Heart left ventricle (tissue), 13 donors: ENCODE measurements around the gene UCKL1.

Experiments
- POLR2A ChIP-seq, 2 donors: fragments of 450-650 bp; IDR thresholded peaks; one replicate each; pipeline ENCODE4 v1.6.1; 2017; ENCODE audit warnings: antibody characterized with exemption in 2 of 2, mild to moderate bottlenecking in 2 of 2, moderate library complexity in 2 of 2
- TF ChIP-seq, protein P1 (sequence below), 12 donors: fragments of 200-600 bp; sonication (generic) in 4 of 12; IDR thresholded peaks; one replicate each; pipeline versions ENCODE4 v1.5.0 to v1.8.0; 2018 to 2022; ENCODE audit warnings: antibody characterized with exemption in 12 of 12, mild to moderate bottlenecking in 5 of 12
- donor health status: ischemic (EF 13 %, LVEDD 7.1; RV severe dilation, severe dysfunction).
- donor health status: DM: no; HTN: yes; CAD: no.
- donor health status: DM: no; HTN: no; CAD: no.
- donor health status: ischemic (EF 25% LVEDD 6.9; RV normal size, moderate dysfunction).
- donor health status: ischemic (EF 25% LVEDD 5.7; RV mildly dilated, moderate dysfunction).
- donor health status: ischemic (EF 35%, LVEDD 5.7; RV mildly dilated, moderate dysfunction).
- donor health status: nonischemic (EF 11% LVEDD 7.7; RV severe dilation, severe dysfunction).
- donor health status: DM: yes; HTN: yes; CAD: no.
- donor health status: PGD.
- donor health status: ischemic (EF 29% LVEDD 5.4; RV normal size, mild dysfunction).
- donor health status: nonischemic (EF 23%, LVEDD 6.1; RV moderate dilation, normal function).

GRCh38 chr20:63891061-63892002 is 64.9 kb downstream of the UCKL1 start:
- TF ChIP-seq, protein P1, sequence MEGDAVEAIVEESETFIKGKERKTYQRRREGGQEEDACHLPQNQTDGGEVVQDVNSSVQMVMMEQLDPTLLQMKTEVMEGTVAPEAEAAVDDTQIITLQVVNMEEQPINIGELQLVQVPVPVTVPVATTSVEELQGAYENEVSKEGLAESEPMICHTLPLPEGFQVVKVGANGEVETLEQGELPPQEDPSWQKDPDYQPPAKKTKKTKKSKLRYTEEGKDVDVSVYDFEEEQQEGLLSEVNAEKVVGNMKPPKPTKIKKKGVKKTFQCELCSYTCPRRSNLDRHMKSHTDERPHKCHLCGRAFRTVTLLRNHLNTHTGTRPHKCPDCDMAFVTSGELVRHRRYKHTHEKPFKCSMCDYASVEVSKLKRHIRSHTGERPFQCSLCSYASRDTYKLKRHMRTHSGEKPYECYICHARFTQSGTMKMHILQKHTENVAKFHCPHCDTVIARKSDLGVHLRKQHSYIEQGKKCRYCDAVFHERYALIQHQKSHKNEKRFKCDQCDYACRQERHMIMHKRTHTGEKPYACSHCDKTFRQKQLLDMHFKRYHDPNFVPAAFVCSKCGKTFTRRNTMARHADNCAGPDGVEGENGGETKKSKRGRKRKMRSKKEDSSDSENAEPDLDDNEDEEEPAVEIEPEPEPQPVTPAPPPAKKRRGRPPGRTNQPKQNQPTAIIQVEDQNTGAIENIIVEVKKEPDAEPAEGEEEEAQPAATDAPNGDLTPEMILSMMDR (IDR thresholded peaks at IDR 0.05): no peak
- no peak for TF ChIP-seq POLR2A (IDR thresholded peaks at IDR 0.05)
